Stimulated activated CD8-positive, alpha-beta memory T cell treated with anti-CD3 and anti-CD28 coated beads, Interleukin-15, amount 100 ng/mL, for 1 hour (primary cell): ENCODE measurements around the gene CASZ1.

ENCODE experiments used
- DNase-seq: peaks from one replicate; pipeline ENCODE4 v3.0.0-alpha.2; 2020; ENCODE audit warnings: low read depth

Gene CASZ1

GRCh38 chr1:10796029-10796944 lies at the start of gene CASZ1:
Gene CASZ1, minus strand, starts transcription at chr1:10796646. Its CDS starts 102,757 bp downstream, at chr1:10693889.
- no peak for DNase-seq

- DNase-seq, result no peak
Observed at GRCh38 chr1:10843697-10844096, 47.3 kb upstream of the CASZ1 start.

GRCh38 chr1:10841118-10841517 lies 44.7 kb upstream of the CASZ1 start:
- DNase-seq, result no peak

- no peak for DNase-seq
Observed at GRCh38 chr1:10839188-10839770, 42.8 kb upstream of the CASZ1 start.

- DNase-seq, result no peak
Observed at GRCh38 chr1:10838541-10838940, 42.1 kb upstream of the CASZ1 start.

GRCh38 chr1:10836726-10837125 lies 40.3 kb upstream of the CASZ1 start:
- DNase-seq, result no peak

- DNase-seq, result no peak
Observed at GRCh38 chr1:10835822-10836421, 39.5 kb upstream of the CASZ1 start.

GRCh38 chr1:10835421-10835820 lies 39.0 kb upstream of the CASZ1 start:
- DNase-seq, result no peak

- no peak for DNase-seq
Observed at GRCh38 chr1:10834770-10835412, 38.4 kb upstream of the CASZ1 start.

GRCh38 chr1:10833630-10834557 lies 37.4 kb upstream of the CASZ1 start:
- DNase-seq, result no peak

- no peak for DNase-seq
Observed at GRCh38 chr1:10832703-10833102, 36.3 kb upstream of the CASZ1 start.

- no peak for DNase-seq
Observed at GRCh38 chr1:10830961-10831668, 34.7 kb upstream of the CASZ1 start.

- no peak for DNase-seq
Observed at GRCh38 chr1:10829965-10830515, 33.6 kb upstream of the CASZ1 start.

GRCh38 chr1:10829067-10829818 lies 32.8 kb upstream of the CASZ1 start:
- no peak for DNase-seq

- no peak for DNase-seq
Observed at GRCh38 chr1:10827377-10828333, 31.2 kb upstream of the CASZ1 start.

GRCh38 chr1:10825592-10825991 lies 29.1 kb upstream of the CASZ1 start:
- no peak for DNase-seq

- DNase-seq, result no peak
Observed at GRCh38 chr1:10824821-10825540, 28.5 kb upstream of the CASZ1 start.

- DNase-seq, result no peak
Observed at GRCh38 chr1:10823000-10823401, 26.6 kb upstream of the CASZ1 start.
